Activated CD4-positive, alpha-beta memory T cell treated with anti-CD3 and anti-CD28 coated beads, Interleukin-2, amount 10 ng/mL, durations not matched to agents 7 days and 5 days (primary cell): ENCODE results near the gene HMCES. TPM values are rescaled to one million over a fixed set of nuclear protein-coding genes. Genes with fewer than 3 reads are reported as not detected.

Source experiments
- CTCF ChIA-PET: fragments of 350-600 bp; sonication (Branson Sonifier 250); formaldehyde crosslinking; loops from one replicate; lab custom pipeline; 2021; ENCODE audit warnings: antibody characterized with exemption, inconsistent platforms; lab: Charles Lee
- POLR2A ChIA-PET: fragments of 350-600 bp; sonication (Branson Sonifier 250); formaldehyde crosslinking; loops from one replicate; lab custom pipeline; 2021; ENCODE audit warnings: antibody characterized with exemption; lab: Charles Lee
- DNase-seq: peaks from one replicate; pipeline ENCODE4 v3.0.0-alpha.2; 2020
- H3K27ac Mint-ChIP-seq: one replicate; pipeline ENCODE4 v1.8.0; 2021; ENCODE audit warnings: mild to moderate bottlenecking, mixed read lengths
- H3K27me3 Mint-ChIP-seq: one replicate; pipeline ENCODE4 v1.8.0; 2021; ENCODE audit warnings: mixed read lengths
- H3K36me3 Mint-ChIP-seq: one replicate; pipeline ENCODE4 v1.8.0; 2021; ENCODE audit warnings: low read depth, mixed read lengths
- H3K4me1 Mint-ChIP-seq: one replicate; pipeline ENCODE4 v1.8.0; 2021; ENCODE audit warnings: mixed read lengths
- H3K4me3 Mint-ChIP-seq: one replicate; pipeline ENCODE4 v1.8.0; 2021; ENCODE audit warnings: mild to moderate bottlenecking, mixed read lengths
- H3K9me3 Mint-ChIP-seq: one replicate; pipeline ENCODE4 v1.8.0; 2021; ENCODE audit warnings: mixed read lengths
- total RNA-seq, 2 experiments: library from RNA; stranded (reverse); gene quantifications; one replicate each; pipeline ENCODE4 v1.2.3, GENCODE V29; 2021

The HMCES gene
- total RNA-seq, 2 experiments from 2014 or later, result 45.7 to 50.1 TPM

DNA sequence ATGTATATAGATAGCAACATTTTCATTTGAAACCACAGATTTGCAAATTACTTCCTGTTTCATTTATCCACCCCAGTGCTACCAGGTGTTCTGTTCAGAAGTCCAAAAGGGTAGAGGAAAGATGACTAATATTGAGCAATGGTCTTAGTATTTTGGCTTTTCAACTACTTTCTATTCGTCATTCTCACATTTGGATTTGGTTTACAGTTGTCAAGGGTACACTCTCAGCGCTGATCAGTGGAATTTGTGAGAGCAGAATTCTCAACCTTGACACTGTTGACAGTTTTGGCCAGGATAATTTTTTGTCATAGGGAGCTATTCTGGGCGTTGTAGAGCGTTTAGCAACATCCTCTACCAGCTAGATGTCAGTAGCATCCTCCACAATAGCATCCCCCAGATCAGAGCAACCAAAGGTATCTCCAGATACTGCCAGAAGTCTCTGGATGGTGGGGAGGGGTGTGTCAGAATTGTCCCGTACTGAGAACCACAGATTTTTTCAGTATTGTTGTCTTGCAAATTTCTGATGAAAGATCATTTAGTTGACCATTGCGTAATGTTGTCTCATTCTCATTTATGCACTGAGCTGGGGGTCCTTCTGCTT, 4.2 kb downstream of the HMCES start:
- peaks cover 46% of the 10 kb centered on the region for H3K4me1 Mint-ChIP-seq

DNA sequence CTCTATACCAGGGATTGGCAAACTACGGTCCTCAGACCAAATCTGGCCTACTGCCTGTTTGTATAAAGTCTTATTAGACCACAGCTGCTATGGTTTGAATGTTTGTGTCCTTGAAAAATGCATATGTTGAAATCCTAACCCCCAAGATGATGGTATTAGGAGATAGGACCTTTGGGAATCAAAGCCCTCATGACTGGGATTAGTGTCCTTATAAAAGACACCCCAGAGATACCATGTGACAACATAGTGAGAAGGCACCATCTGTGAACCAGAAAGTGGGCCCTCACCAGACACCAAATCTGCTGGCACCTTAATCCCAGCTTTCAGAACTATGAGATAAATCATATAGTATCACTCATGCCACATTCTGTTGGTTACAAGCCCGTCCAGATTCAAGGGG, 7.4 kb downstream of the HMCES start:
- H3K27me3 Mint-ChIP-seq, result no peaks in the 10 kb centered on the region
- peaks cover 40% of the 10 kb centered on the region for H3K36me3 Mint-ChIP-seq
- no peak for DNase-seq
- no peaks in the 10 kb centered on the region for H3K9me3 Mint-ChIP-seq
- peaks cover 25% of the 10 kb centered on the region for H3K4me1 Mint-ChIP-seq
- no peak overlapping the region for H3K27ac Mint-ChIP-seq
- ChIA-PET CTCF (no interaction called here), POLR2A (no interaction called here)
- H3K4me3 Mint-ChIP-seq, result no peak overlapping the region

More for the DNA sequence above, 4.2 kb downstream of the HMCES start:
- H3K36me3 Mint-ChIP-seq, result peaks cover 44% of the 10 kb centered on the region
- POLR2A ChIA-PET, result interaction anchor here (0.9 to 9.1 kb wide), 4 partner anchors 32 to 162 kb away, joined by 3 to 197 read pairs (median 5); partner anchors contain the start of gene CNBP
- no peaks in the 10 kb centered on the region for H3K27me3 Mint-ChIP-seq
- CTCF ChIA-PET, result interaction anchor here (0.8 to 1.7 kb wide), 3 partner anchors 33 to 312 kb away, joined by 3 to 7 read pairs (median 6); a partner anchor contains a TSS
- DNase-seq, result no peak
- no peaks in the 10 kb centered on the region for H3K9me3 Mint-ChIP-seq
- peak overlapping the region; percentile 76 for H3K27ac Mint-ChIP-seq
- H3K4me3 Mint-ChIP-seq, result no peak overlapping the region

DNA sequence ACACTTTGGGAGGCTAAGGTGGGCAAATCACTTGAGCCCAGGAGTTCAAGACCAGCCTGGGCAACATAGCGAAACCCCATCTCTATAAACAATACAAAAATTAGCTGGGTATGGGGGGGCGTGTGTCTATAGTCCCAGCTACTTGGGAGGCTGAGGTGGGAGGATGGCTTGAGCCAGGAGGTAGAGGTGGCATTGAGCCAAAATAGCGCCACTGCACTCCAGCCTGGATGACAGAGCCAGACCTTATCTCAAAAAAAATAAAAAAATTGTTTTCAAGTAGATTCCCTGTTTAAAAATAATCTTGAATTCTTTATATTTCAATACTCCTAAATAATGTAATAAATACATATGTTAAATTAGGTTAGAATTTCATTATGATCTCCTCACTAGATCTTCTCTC, 9.8 kb downstream of the HMCES start:
- H3K27me3 Mint-ChIP-seq, result no peaks in the 10 kb centered on the region
- POLR2A ChIA-PET, result interaction anchor here (1.4 kb wide), 1 partner anchor 8 kb away, joined by 4 read pairs; no protein-coding TSS in a partner anchor
- no peak overlapping the region for H3K27ac Mint-ChIP-seq
- H3K36me3 Mint-ChIP-seq, result peaks cover 47% of the 10 kb centered on the region
- CTCF ChIA-PET, result interaction anchor here (1.4 to 3.8 kb wide), 2 partner anchors 9 to 10 kb away, joined by 3 to 13 read pairs; partner anchors contain the start of gene HMCES
- H3K9me3 Mint-ChIP-seq, result no peaks in the 10 kb centered on the region
- H3K4me3 Mint-ChIP-seq, result no peak overlapping the region
- H3K4me1 Mint-ChIP-seq, result peaks cover 3% of the 10 kb centered on the region
- DNase-seq, result no peak

DNA sequence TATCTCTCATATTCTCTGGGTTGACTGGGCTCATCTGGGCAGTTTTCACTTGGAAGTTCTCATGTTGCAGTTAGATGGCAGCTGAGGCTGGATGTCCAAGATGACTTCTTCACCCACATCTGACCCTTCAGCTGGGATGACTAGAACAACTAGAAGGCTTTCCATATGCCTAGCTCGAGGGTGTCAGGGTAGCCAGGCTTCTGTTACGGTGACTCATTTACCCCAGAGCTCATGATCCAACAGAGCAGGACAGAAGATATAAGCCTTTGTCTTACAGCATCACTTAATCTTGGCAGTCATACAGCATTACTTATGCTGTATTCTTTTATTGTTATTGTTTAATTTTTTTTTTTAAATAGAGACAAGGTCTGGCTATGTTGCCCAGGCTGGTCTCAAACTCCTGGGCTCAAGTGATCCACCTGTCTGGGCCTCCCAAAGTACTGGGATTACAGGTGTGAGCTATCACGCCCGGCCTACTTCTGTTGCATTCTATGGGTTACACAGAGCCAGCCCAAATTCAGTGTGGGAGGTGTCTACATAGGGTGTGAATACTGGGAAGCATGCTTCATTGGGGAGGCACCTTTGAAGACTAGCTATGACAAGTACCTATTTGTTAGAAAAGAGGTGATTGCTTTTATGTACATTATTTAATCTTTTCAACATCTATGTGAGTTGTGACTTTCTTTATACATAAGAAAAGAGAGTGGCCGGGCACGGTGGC, 10.7 kb downstream of the HMCES start:
- H3K9me3 Mint-ChIP-seq, result no peaks in the 10 kb centered on the region
- H3K36me3 Mint-ChIP-seq, result peaks cover 51% of the 10 kb centered on the region
- ChIA-PET POLR2A (interaction anchor here (1.0 to 1.4 kb wide), 2 partner anchors 9 to 28 kb away, joined by 4 read pairs; no protein-coding TSS in a partner anchor), CTCF (interaction anchor here (1.4 to 3.8 kb wide), 2 partner anchors 8 to 10 kb away, joined by 3 to 13 read pairs; partner anchors contain the start of gene HMCES)
- H3K27ac Mint-ChIP-seq, result no peak overlapping the region
- H3K4me1 Mint-ChIP-seq, result no peaks in the 10 kb centered on the region
- H3K27me3 Mint-ChIP-seq, result no peaks in the 10 kb centered on the region
- no peak overlapping the region for H3K4me3 Mint-ChIP-seq
- no peak for DNase-seq

DNA sequence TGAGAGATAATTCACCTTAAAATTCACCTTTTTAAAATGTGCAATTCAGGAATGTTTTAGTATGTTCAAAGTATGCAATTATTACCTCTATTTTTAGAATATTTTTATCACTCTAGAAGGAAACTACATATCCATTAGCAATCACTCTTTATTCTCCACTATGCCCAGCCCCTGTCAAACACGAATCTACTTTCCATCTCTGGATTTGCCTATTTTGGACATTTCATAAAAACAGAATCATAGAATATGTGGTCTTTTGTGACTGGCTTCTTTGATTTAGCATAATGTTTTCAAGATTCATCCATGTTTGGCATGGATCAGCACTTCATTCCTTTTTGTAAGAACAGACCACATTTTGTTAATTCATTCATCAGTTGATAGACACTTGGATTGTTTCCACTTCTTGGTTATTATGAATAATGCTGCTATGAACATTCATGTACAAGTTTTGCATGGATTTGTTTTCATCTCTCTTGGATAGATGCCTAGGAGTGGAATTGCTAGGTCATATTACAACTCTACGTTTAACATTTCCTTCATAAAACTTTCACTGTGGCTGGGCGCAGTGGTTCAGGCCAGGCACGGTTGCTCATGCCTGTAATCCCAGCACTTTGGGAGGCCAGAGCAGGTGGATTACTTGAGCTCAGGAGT, 12.7 kb downstream of the HMCES start:
- H3K36me3 Mint-ChIP-seq, result peaks cover 52% of the 10 kb centered on the region
- H3K27ac Mint-ChIP-seq, result peak overlapping the region; percentile 44
- no peak overlapping the region for H3K4me3 Mint-ChIP-seq
- no peaks in the 10 kb centered on the region for H3K4me1 Mint-ChIP-seq
- no peaks in the 10 kb centered on the region for H3K9me3 Mint-ChIP-seq
- ChIA-PET POLR2A (interaction anchor here (0.7 to 2.8 kb wide), 3 partner anchors 12 to 24 kb away, joined by 3 to 20 read pairs (median 3); a partner anchor contains a TSS), CTCF (interaction anchor here (1.7 to 3.8 kb wide), 2 partner anchors 12 to 25 kb away, joined by 6 to 13 read pairs; partner anchors contain the start of gene HMCES)
- no peaks in the 10 kb centered on the region for H3K27me3 Mint-ChIP-seq
- no peak for DNase-seq

- POLR2A ChIA-PET, result no interaction called here
- Mint-ChIP-seq H3K9me3 (no peaks in the 10 kb centered on the region), H3K36me3 (peaks cover 53% of the 10 kb centered on the region)
Observed at GRCh38 chr3:129295286-129295685, 16.6 kb downstream of the HMCES start.

DNA sequence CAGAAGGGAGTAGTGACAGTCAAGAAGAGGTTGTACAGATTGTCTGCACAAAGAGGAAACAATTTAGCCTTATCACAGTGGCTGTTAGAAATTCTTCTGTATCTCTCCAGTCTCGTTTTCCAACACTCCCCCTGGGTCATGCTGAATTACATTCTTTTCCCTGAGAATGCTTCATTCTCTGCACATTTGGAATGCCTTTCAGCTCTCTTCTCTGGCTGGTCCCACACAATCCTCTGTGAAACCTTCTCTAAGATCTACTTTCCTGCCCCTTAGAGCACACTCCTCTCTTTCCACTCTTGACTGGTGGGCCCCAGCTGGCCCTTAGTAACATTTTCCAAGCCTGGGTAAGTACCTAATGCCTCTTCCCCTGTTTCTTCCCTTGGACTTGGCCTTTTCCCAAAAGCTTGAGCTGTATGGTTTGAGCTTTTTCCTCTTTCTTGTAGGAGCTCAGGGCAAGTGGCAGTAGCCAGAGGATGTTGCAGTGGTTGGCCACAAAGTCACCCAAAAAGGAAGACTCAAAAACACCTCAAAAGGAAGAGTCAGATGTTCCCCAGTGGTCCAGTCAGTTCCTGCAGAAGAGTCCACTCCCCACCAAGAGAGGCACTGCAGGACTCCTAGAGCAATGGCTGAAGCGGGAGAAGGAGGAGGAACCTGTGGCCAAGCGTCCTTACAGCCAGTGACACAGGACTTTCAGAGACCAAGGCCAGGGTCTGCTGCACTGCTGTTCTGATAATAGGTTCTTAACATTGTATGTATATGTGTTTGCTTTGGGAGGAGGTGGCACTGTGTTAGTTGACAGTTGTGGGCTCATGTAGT, 25.7 kb downstream of the HMCES start:
- POLR2A ChIA-PET, result interaction anchor here (1.3 to 10.1 kb wide), 2 partner anchors 9 to 55 kb away, joined by 3 to 103 read pairs; partner anchors contain the start of gene COPG1
- peaks cover 29% of the 10 kb centered on the region for H3K4me1 Mint-ChIP-seq
- CTCF ChIA-PET, result interaction anchor here (1.2 to 1.5 kb wide), 3 partner anchors 9 to 79 kb away, joined by 4 to 8 read pairs (median 4); a partner anchor contains a TSS
- no peaks in the 10 kb centered on the region for H3K27me3 Mint-ChIP-seq
- no peak overlapping the region for H3K4me3 Mint-ChIP-seq
- no peak for DNase-seq
- H3K9me3 Mint-ChIP-seq, result no peaks in the 10 kb centered on the region
- peak overlapping the region; percentile 38 for H3K27ac Mint-ChIP-seq
- H3K36me3 Mint-ChIP-seq, result peaks cover 41% of the 10 kb centered on the region

More at GRCh38 chr3:129295286-129295685, 16.6 kb downstream of the HMCES start:
- no peaks in the 10 kb centered on the region for H3K27me3 Mint-ChIP-seq
- no peaks in the 10 kb centered on the region for H3K4me1 Mint-ChIP-seq
- no peak overlapping the region for H3K4me3 Mint-ChIP-seq
- no peak overlapping the region for H3K27ac Mint-ChIP-seq
- CTCF ChIA-PET, result interaction anchor here (3.1 kb wide), 1 partner anchor 21 kb away, joined by 9 read pairs; a partner anchor contains a TSS
- no peak for DNase-seq

- POLR2A ChIA-PET, result interaction anchor here (1.3 to 10.1 kb wide), 2 partner anchors 9 to 56 kb away, joined by 3 to 103 read pairs; partner anchors contain the start of gene COPG1
- DNase-seq, result no peak
- Mint-ChIP-seq H3K9me3 (no peaks in the 10 kb centered on the region), H3K4me1 (peaks cover 29% of the 10 kb centered on the region), H3K4me3 (no peak overlapping the region), H3K27me3 (no peaks in the 10 kb centered on the region), H3K27ac (peak overlapping the region; percentile 38), H3K36me3 (peaks cover 41% of the 10 kb centered on the region)
- CTCF ChIA-PET, result interaction anchor here (1.2 to 1.5 kb wide), 3 partner anchors 9 to 78 kb away, joined by 4 to 8 read pairs (median 4); a partner anchor contains a TSS
Observed at GRCh38 chr3:129304962-129305222, 26.2 kb downstream of the HMCES start.

DNA sequence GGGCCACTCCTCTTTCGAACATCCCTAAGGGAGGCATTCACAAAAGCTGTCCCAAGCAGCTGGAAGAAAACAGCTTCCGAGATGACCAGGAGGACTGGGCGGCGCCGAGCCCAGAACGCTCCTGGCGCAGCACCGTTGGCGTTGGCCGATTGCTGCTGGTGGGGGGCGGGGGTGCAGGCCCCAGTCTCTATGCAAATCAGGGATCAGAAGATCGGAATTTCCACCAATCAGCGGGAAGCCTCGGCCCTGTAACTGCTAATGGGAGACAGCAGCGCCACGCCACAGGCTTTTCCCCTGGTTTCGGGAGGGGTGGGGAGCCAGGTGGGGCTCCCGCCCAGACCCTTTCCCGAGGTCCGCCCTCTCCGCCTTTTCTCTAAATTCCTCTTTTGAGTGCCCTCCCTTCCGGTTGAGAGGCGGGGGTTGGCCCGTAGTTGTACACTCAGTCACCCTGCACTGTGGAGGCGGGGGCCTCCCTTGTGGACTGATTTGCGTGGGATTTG, 27.0 kb downstream of the HMCES start:
- ChIA-PET POLR2A (interaction anchor here (1.3 to 10.1 kb wide), 3 partner anchors 8 to 57 kb away, joined by 3 to 103 read pairs (median 29); partner anchors contain the start of gene COPG1), CTCF (interaction anchor here (1.2 kb wide), 1 partner anchor 78 kb away, joined by 4 read pairs; no protein-coding TSS in a partner anchor)
- H3K4me1 Mint-ChIP-seq, result peaks cover 29% of the 10 kb centered on the region
- peaks cover 41% of the 10 kb centered on the region for H3K36me3 Mint-ChIP-seq
- no peaks in the 10 kb centered on the region for H3K27me3 Mint-ChIP-seq
- no peak overlapping the region for H3K4me3 Mint-ChIP-seq
- DNase-seq, result no peak
- no peaks in the 10 kb centered on the region for H3K9me3 Mint-ChIP-seq
- H3K27ac Mint-ChIP-seq, result no peak overlapping the region

- peaks cover 30% of the 10 kb centered on the region for H3K36me3 Mint-ChIP-seq
- DNase-seq, result no peak
- ChIA-PET POLR2A (interaction anchor here (1.0 to 3.0 kb wide), 2 partner anchors 8 to 29 kb away, joined by 4 to 29 read pairs; a partner anchor contains a TSS), CTCF (no interaction called here)
- H3K27me3 Mint-ChIP-seq, result no peaks in the 10 kb centered on the region
- H3K9me3 Mint-ChIP-seq, result no peaks in the 10 kb centered on the region
- H3K4me3 Mint-ChIP-seq, result no peak overlapping the region
- H3K27ac Mint-ChIP-seq, result no peak overlapping the region
- H3K4me1 Mint-ChIP-seq, result peaks cover 48% of the 10 kb centered on the region
Observed at GRCh38 chr3:129308636-129309035, 30.0 kb downstream of the HMCES start.

- Mint-ChIP-seq H3K4me1 (peaks cover 43% of the 10 kb centered on the region), H3K9me3 (no peaks in the 10 kb centered on the region), H3K4me3 (no peak overlapping the region), H3K27me3 (no peaks in the 10 kb centered on the region), H3K27ac (no peak overlapping the region), H3K36me3 (peaks cover 28% of the 10 kb centered on the region)
- CTCF ChIA-PET, result no interaction called here
- no peak for DNase-seq
- POLR2A ChIA-PET, result interaction anchor here (0.8 to 8.4 kb wide), 5 partner anchors 10 to 90 kb away, joined by 3 to 197 read pairs (median 5); partner anchors contain the start of genes COPG1 and HMCES
Observed at GRCh38 chr3:129310111-129311011, 31.7 kb downstream of the HMCES start.
